H9 (cell line): ENCODE measurements around the gene SFMBT2. TPM values are rescaled to one million over a fixed set of nuclear protein-coding genes. Genes with fewer than 3 reads are reported as not detected.

ENCODE experiments used
- DNase-seq: peaks from one replicate; pipeline ENCODE4 v3.0.0-alpha.2; 2017
- H2AFZ ChIP-seq: one replicate; pipeline ENCODE4 v1.6.1; 2013; ENCODE audit warnings: mild to moderate bottlenecking, low read length, control low read depth, moderate library complexity
- H2AK5ac ChIP-seq: 2 replicates; pipeline ENCODE4 v1.6.1; 2013; ENCODE audit warnings: low read length, control low read depth, mixed read lengths; ENCODE audit not compliant: insufficient read length
- H2BK120ac ChIP-seq: one replicate; pipeline ENCODE4 v1.6.1; 2013; ENCODE audit warnings: low read depth, mild to moderate bottlenecking, low read length, control low read depth, inconsistent platforms; ENCODE audit not compliant: poor library complexity, severe bottlenecking
- H2BK12ac ChIP-seq: 2 replicates; pipeline ENCODE4 v1.6.1; 2013; ENCODE audit warnings: low read length, control low read depth, mixed read lengths, low read depth; ENCODE audit not compliant: insufficient read length
- H2BK15ac ChIP-seq: 2 replicates; pipeline ENCODE4 v1.6.1; 2013; ENCODE audit warnings: low read depth, low read length, control low read depth
- H2BK20ac ChIP-seq: one replicate; pipeline ENCODE4 v1.6.1; 2013; ENCODE audit warnings: low read depth, mild to moderate bottlenecking, low read length, control low read depth, inconsistent platforms; ENCODE audit not compliant: poor library complexity, severe bottlenecking
- H2BK5ac ChIP-seq: 2 replicates; pipeline ENCODE4 v1.6.1; 2013; ENCODE audit warnings: low read length, control low read depth, mixed read lengths; ENCODE audit not compliant: insufficient read length
- H3K14ac ChIP-seq: 2 replicates; pipeline ENCODE4 v1.6.1; 2013; ENCODE audit warnings: low read length, control low read depth; ENCODE audit not compliant: insufficient read depth
- H3K18ac ChIP-seq: 2 replicates; pipeline ENCODE4 v1.6.1; 2013; ENCODE audit warnings: low read depth, mild to moderate bottlenecking, mixed read lengths, low read length, control low read depth; ENCODE audit not compliant: insufficient read length
- H3K23ac ChIP-seq: 2 replicates; pipeline ENCODE4 v1.6.1; 2013; ENCODE audit warnings: low read length, control low read depth, mixed read lengths, low read depth; ENCODE audit not compliant: insufficient read length
- H3K23me2 ChIP-seq: 2 replicates; pipeline ENCODE4 v1.6.1; 2013; ENCODE audit warnings: low read depth, mild to moderate bottlenecking, mixed read lengths, low read length, control low read depth; ENCODE audit not compliant: insufficient read length, poor library complexity, severe bottlenecking
- H3K27ac ChIP-seq: 2 replicates; pipeline ENCODE4 v1.5.1; 2013; ENCODE audit warnings: low read length, control low read depth, mixed read lengths, low read depth; ENCODE audit not compliant: insufficient read length
- H3K27me3 ChIP-seq: 2 replicates; pipeline ENCODE4 v1.6.1; 2013; ENCODE audit warnings: low read length, control low read depth, inconsistent platforms; ENCODE audit not compliant: insufficient read depth
- H3K4ac ChIP-seq: 2 replicates; pipeline ENCODE4 v1.6.1; 2013; ENCODE audit warnings: low read depth, mild to moderate bottlenecking, control low read depth, inconsistent platforms, low read length, moderate library complexity
- H3K4me1 ChIP-seq: 2 replicates; pipeline ENCODE4 v1.6.1; 2013; ENCODE audit warnings: low read length, control low read depth, inconsistent platforms; ENCODE audit not compliant: insufficient read depth
- H3K4me2 ChIP-seq: 2 replicates; pipeline ENCODE4 v1.6.1; 2013; ENCODE audit warnings: low read length, control low read depth, mixed read lengths; ENCODE audit not compliant: insufficient read length, insufficient read depth
- H3K56ac ChIP-seq: 2 replicates; pipeline ENCODE4 v1.6.1; 2013; ENCODE audit warnings: low read depth, mild to moderate bottlenecking, mixed read lengths, low read length, control low read depth; ENCODE audit not compliant: insufficient read length
- H3K79me1 ChIP-seq: 2 replicates; pipeline ENCODE4 v1.6.1; 2013; ENCODE audit warnings: low read depth, mild to moderate bottlenecking, moderate library complexity, low read length, control low read depth, inconsistent platforms; ENCODE audit not compliant: insufficient read depth, poor library complexity, severe bottlenecking
- H3K79me2 ChIP-seq: 2 replicates; pipeline ENCODE4 v1.6.1; 2013; ENCODE audit warnings: low read length, control low read depth, inconsistent platforms; ENCODE audit not compliant: insufficient read depth
- H3K9ac ChIP-seq: 2 replicates; pipeline ENCODE4 v1.6.1; 2013; ENCODE audit warnings: low read length, control low read depth, mixed read lengths; ENCODE audit not compliant: insufficient read length; ENCODE audit errors: extremely low read depth
- H3K9me3 ChIP-seq: one replicate; pipeline ENCODE4 v1.6.1; 2013; ENCODE audit warnings: low read depth, low read length, inconsistent platforms; ENCODE audit not compliant: control insufficient read depth
- H3T11ph ChIP-seq: one replicate; pipeline ENCODE4 v1.6.1; 2013; ENCODE audit warnings: mild to moderate bottlenecking, low read length, control low read depth, inconsistent platforms
- H4K20me1 ChIP-seq: one replicate; pipeline ENCODE4 v1.6.1; 2013; ENCODE audit not compliant: control insufficient read depth, insufficient read length, insufficient read depth
- H4K5ac ChIP-seq: 2 replicates; pipeline ENCODE4 v1.6.1; 2013; ENCODE audit warnings: low read depth, mild to moderate bottlenecking, mixed read lengths, low read length, control low read depth; ENCODE audit not compliant: insufficient read length
- H4K8ac ChIP-seq: replicated peaks from 2 replicates; pipeline ENCODE4 v1.6.1; 2013; ENCODE audit warnings: low read length, control low read depth, mixed read lengths, low read depth; ENCODE audit not compliant: insufficient read length
- H4K91ac ChIP-seq: 2 replicates; pipeline ENCODE4 v1.6.1; 2013; ENCODE audit warnings: low read depth, mild to moderate bottlenecking, moderate library complexity, mixed read lengths, low read length, control low read depth; ENCODE audit not compliant: insufficient read length
- H3K27ac Mint-ChIP-seq, 3 experiments: 2 replicates in 2 of 3; 3 replicates in 1 of 3; pipeline ENCODE4 v1.8.0; 2020 to 2021; ENCODE audit warnings: mixed read lengths in 3 of 3, mild to moderate bottlenecking in 1 of 3, moderate library complexity in 1 of 3
- H3K27me3 Mint-ChIP-seq: 2 replicates; pipeline ENCODE4 v1.8.0; 2021; ENCODE audit warnings: low read depth, mild to moderate bottlenecking, moderate library complexity, mixed read lengths
- H3K36me3 Mint-ChIP-seq, 3 experiments: 2 replicates in 2 of 3; 3 replicates in 1 of 3; pipeline ENCODE4 v1.8.0; 2020 to 2021; ENCODE audit warnings: low read depth in 3 of 3, mixed read lengths in 3 of 3; ENCODE audit not compliant: insufficient read depth in 1 of 3
- H3K4me1 Mint-ChIP-seq, 2 experiments: 2 replicates each; pipeline ENCODE4 v1.8.0; 2020; ENCODE audit warnings: mixed read lengths in 2 of 2
- H3K4me3 Mint-ChIP-seq, 2 experiments: 2 replicates in 1 of 2; 3 replicates in 1 of 2; pipeline ENCODE4 v1.8.0; 2020 to 2021; ENCODE audit warnings: mild to moderate bottlenecking in 2 of 2, mixed read lengths in 2 of 2, moderate library complexity in 1 of 2
- H3K9me3 Mint-ChIP-seq, 2 experiments: 2 replicates in 1 of 2; 3 replicates in 1 of 2; pipeline ENCODE4 v1.8.0; 2020; ENCODE audit warnings: mild to moderate bottlenecking in 2 of 2, mixed read lengths in 2 of 2, moderate library complexity in 1 of 2
- WGBS: extraction: QIAGEN DNeasy Blood & Tissue Kit; methylation state at CpG from one replicate; pipeline ENCODE4 v1.1.7; 2013; ENCODE audit warnings: missing lambda C conversion rate, low lambda C conversion rate, mixed read lengths; ENCODE audit not compliant: insufficient read length; ENCODE audit errors: extremely low coverage; 5-methylcytosine and 5-hydroxymethylcytosine counted together
- total RNA-seq: library from RNA; stranded (reverse); gene quantifications from 2 replicates; pipeline ENCODE4 v1.2.1, GENCODE V29; 2021
- TF ChIP-seq, protein P1 (sequence below): fragments of 200-600 bp; sonication (generic); conservative IDR thresholded peaks from 3 replicates; pipeline ENCODE4 v1.8.0; 2021; ENCODE audit warnings: antibody characterized with exemption, mild to moderate bottlenecking

Gene SFMBT2
- total RNA-seq, 1 experiment from 2014 or later, result 5.3 TPM

DNA sequence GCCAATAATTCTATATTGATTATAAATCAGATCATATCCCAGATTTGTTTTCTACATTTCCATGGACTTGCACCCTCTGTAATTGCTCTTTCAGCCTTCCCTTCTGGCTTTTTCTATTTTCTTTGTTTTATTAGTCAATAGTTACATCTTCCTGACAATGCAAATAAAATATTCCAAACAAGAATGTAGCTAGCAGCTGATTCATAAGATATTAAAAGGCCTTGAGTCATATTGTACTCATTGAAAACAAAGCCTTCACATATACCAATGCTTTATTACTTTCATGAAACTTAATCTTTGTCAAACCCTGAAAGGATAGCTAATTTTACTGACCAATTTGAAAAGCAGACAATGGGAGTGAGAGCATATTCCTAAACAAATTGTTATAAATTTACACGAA, 10.7 kb upstream of the SFMBT2 start:
- no CpG with 5 or more reads among the region's 1 CpG for WGBS
- no peak overlapping the region for H2BK15ac ChIP-seq
- H4K20me1 ChIP-seq, result no peaks in the 10 kb centered on the region
- no peak overlapping the region for H3K4ac ChIP-seq
- no peak overlapping the region for H2BK5ac ChIP-seq
- H3K79me2 ChIP-seq, result no peaks in the 10 kb centered on the region
- H4K5ac ChIP-seq, result no peak overlapping the region
- H3K14ac ChIP-seq, result no peak overlapping the region
- no peak overlapping the region for H3T11ph ChIP-seq
- H3K4me1 ChIP-seq, result peaks cover 7% of the 10 kb centered on the region; the same call in 1 of the 2 replicates
- TF ChIP-seq, protein P1, sequence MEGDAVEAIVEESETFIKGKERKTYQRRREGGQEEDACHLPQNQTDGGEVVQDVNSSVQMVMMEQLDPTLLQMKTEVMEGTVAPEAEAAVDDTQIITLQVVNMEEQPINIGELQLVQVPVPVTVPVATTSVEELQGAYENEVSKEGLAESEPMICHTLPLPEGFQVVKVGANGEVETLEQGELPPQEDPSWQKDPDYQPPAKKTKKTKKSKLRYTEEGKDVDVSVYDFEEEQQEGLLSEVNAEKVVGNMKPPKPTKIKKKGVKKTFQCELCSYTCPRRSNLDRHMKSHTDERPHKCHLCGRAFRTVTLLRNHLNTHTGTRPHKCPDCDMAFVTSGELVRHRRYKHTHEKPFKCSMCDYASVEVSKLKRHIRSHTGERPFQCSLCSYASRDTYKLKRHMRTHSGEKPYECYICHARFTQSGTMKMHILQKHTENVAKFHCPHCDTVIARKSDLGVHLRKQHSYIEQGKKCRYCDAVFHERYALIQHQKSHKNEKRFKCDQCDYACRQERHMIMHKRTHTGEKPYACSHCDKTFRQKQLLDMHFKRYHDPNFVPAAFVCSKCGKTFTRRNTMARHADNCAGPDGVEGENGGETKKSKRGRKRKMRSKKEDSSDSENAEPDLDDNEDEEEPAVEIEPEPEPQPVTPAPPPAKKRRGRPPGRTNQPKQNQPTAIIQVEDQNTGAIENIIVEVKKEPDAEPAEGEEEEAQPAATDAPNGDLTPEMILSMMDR, result no peak
- H2BK12ac ChIP-seq, result no peak overlapping the region
- H2AFZ ChIP-seq, result no peak overlapping the region
- H3K27ac ChIP-seq, result no peak overlapping the region
- peaks cover 0 to 6% of the 10 kb centered on the region in 2 experiments; a peak in 2 of 5 replicates for H3K9me3 Mint-ChIP-seq
- H3K4me2 ChIP-seq, result no peak overlapping the region
- H3K4me3 Mint-ChIP-seq, result no peak overlapping the region
- no peak overlapping the region for H4K8ac ChIP-seq
- no peak overlapping the region for H3K23ac ChIP-seq
- H3K9ac ChIP-seq, result no peak overlapping the region
- 0 out of 7 replicates have a peak, but pooled peaks cover 0 to 6% (median 0%) of the 10 kb centered on the region in 3 experiments for H3K36me3 Mint-ChIP-seq
- peaks cover 62% of the 10 kb centered on the region for H3K27me3 Mint-ChIP-seq
- H3K79me1 ChIP-seq, result no peaks in the 10 kb centered on the region
- H4K91ac ChIP-seq, result no peak overlapping the region
- no peak for DNase-seq
- H2AK5ac ChIP-seq, result no peak overlapping the region
- H3K56ac ChIP-seq, result no peak overlapping the region
- H3K18ac ChIP-seq, result no peak overlapping the region
- no peaks in the 10 kb centered on the region for H3K23me2 ChIP-seq
- no peak overlapping the region for H2BK20ac ChIP-seq
- H3K27me3 ChIP-seq, result no peaks in the 10 kb centered on the region
- peaks cover 40 to 43% of the 10 kb centered on the region in 2 experiments for H3K4me1 Mint-ChIP-seq
- no peaks in the 10 kb centered on the region for H3K9me3 ChIP-seq
- H2BK120ac ChIP-seq, result no peak overlapping the region
- H3K27ac Mint-ChIP-seq, result no peak overlapping the region
